Stimulated activated CD4-positive, alpha-beta T cell treated with anti-CD3 and anti-CD28 coated beads, Interleukin-15, amount 100 ng/mL, for 48 hours (primary cell): ENCODE data around the gene LY86.
"Not testable (repeated sequence)": the region's sequence is repeated elsewhere in the genome, so short reads cannot be mapped to it uniquely, and the experiment has no call there.

Source experiments
- DNase-seq, 2 donors: peaks; one replicate each; pipeline ENCODE4 v3.0.0-alpha.2; 2020; ENCODE audit warnings: low read depth in 2 of 2

The LY86 gene

GRCh38 chr6:6596529-6597328 lies 8.2 kb downstream of the LY86 start:
- DNase-seq: no peak

GRCh38 chr6:6597682-6598081 lies 9.2 kb downstream of the LY86 start:
- no peak for DNase-seq

DNA sequence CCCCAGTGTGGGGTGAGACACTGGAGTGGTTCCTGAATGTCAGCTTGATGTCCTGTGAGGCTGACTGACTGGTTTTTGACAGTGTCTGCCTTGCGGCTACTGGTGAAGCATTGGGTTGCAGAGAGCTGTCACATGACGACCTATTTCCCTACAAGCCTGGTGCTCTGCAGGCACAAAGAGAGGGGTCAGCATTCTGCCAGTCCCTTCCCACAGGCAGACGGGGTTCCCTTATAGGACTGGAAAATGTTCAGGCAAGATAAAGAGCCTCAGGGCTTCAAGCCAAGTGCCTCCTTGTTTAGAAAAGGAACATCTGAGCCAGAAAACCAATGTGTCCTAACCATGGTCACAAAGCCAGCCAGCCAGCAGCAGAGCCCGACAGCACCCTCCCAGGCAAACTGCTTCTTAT lies 11.0 kb downstream of the LY86 start:
- DNase-seq: no peak

DNA sequence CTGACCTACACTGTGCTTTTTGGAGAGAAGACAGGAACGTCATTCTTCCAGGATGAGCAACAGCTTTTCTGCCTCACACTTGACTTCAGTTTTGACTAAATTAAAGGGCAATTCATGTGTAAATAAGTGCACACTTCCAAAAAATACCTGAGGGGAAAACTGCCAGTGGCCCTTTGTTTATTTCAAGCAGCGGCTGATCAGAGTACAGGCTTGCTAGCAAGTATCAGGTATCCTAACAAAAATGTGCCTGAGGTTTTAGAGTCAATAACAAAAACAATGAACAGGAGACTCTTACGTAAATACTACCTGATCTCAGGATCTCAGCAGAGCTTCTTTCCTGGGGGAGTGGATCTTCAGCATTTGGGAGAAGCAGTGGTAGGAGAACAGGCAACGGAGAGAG lies 12.4 kb downstream of the LY86 start:
- DNase-seq: no peak

GRCh38 chr6:6602262-6602661 lies 13.7 kb downstream of the LY86 start:
- no peak for DNase-seq

DNA sequence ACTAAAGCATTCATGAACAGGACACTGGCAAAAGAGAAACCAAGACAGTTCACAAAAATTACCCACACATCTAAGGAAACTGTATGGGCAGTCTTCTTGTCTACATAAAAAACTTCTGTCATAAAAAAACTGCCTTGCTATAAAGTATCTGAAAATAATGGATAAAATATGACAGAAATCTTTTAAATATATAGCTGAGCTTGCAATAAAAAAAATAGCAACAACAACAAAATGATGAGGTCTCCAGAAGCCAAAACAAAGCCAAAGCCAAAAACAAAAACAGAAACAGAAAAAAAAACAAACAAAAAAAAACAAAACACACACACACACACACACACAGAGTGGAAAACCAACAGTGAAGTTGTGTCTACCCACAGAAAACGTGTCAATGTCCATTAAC lies 14.8 kb downstream of the LY86 start:
- no peak for DNase-seq

- no peak for DNase-seq
These were observed 15.5 kb downstream of the LY86 start for GRCh38 chr6:6604015-6604414.

DNA sequence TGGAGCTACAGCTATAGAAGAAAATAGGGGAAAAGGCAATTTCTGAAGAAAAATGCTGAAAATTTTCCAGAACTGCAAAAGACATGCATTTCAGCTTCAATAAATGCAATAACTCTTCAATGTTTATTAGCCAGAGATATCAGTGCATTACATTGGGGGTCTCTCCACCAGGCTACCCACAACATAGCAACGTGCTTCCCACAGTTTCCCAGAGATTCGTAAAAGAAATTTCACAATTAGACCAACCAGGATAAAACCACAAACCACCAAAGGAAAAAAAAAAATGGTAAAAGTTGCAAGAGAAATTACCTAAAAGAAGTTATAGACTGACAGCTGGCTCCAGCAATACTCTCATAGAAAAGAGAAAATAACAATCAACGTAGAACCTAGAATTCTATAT lies 16.0 kb downstream of the LY86 start:
- no peak for DNase-seq

DNA sequence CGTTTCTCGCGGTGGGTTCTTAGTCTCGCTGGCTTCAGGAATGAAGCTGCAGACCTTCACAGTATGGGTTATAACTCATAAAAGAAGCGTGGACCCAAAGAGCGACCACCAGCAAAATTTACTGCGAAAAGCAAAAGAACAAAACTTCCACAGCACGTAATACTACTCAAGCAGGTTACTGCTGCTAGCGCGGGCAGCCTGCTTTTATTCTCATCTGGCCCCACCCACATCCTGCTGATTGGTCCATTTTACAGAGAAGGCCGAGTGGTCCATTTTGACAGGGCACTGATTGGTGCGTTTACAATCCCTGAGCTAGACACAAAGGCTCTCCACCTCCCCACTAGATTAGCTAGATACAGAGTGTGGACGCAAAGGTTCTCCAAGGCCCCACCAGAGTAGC lies 17.4 kb downstream of the LY86 start:
- no peak for DNase-seq

DNA sequence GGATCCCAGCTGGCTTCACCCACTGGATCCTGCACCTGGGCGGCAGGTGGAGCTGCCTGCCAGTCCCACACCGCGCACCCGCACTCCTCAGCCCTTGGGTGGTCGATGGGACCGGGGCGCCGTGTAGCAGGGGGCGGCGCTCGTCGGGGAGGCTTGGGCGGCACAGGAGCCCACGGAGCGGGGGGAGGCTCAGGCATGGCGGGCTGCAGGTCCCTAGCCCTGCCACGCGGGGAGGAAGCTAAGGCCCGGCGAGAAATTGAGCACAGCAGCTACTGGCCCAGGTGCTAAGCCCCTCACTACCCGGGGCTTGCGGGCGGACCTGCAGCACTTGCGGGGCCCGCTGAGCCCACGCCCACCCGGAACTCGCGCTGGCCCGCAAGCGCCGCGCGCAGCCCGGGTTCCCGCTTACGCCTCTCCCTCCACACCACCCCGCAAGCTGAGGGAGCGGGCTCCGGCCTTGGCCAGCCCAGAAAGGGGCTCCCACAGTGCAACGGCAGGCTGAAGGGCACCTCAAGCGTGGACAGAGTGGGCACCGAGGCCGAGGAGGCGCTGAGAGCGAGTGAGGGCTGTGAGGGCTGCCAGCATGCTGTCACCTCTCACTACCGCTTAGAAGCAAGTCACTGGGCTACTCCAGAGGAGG lies 18.0 kb downstream of the LY86 start:
- not testable (repeated sequence) for DNase-seq

- no peak for DNase-seq
These were observed 20.9 kb downstream of the LY86 start for GRCh38 chr6:6609450-6609849.

DNA sequence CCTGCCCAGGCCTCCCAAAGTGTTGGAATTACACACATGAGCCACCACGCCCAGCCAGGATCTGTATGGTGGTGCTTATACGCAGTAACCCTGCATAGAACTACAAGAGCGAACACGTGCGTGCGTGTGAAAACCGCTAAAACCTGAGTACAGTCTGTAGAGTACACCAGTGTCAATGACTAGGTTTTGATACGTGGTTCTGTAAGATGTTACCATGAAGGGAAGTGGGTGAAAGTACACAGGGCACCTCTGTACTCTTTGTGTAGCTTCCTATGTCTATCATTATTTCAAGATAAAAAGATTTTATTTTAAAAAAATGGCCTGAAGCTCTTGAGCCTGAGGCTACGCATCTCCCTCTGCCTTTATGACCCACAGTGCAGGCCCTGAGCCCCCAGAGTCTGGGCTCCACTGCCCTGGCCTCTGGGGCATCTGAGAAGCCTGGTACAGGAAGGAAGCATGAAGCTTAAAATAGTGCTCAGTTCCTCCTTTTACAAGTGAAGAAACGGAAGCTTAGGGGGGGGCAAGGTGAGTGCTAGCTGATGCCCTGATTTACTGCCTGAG lies 21.6 kb downstream of the LY86 start:
- no peak for DNase-seq

- DNase-seq: no peak
These were observed 23.0 kb downstream of the LY86 start for GRCh38 chr6:6611486-6611885.

- DNase-seq: no peak
These were observed 23.8 kb downstream of the LY86 start for GRCh38 chr6:6612308-6612707.

- not testable (repeated sequence) for DNase-seq
These were observed 24.7 kb downstream of the LY86 start for GRCh38 chr6:6613103-6613718.

DNA sequence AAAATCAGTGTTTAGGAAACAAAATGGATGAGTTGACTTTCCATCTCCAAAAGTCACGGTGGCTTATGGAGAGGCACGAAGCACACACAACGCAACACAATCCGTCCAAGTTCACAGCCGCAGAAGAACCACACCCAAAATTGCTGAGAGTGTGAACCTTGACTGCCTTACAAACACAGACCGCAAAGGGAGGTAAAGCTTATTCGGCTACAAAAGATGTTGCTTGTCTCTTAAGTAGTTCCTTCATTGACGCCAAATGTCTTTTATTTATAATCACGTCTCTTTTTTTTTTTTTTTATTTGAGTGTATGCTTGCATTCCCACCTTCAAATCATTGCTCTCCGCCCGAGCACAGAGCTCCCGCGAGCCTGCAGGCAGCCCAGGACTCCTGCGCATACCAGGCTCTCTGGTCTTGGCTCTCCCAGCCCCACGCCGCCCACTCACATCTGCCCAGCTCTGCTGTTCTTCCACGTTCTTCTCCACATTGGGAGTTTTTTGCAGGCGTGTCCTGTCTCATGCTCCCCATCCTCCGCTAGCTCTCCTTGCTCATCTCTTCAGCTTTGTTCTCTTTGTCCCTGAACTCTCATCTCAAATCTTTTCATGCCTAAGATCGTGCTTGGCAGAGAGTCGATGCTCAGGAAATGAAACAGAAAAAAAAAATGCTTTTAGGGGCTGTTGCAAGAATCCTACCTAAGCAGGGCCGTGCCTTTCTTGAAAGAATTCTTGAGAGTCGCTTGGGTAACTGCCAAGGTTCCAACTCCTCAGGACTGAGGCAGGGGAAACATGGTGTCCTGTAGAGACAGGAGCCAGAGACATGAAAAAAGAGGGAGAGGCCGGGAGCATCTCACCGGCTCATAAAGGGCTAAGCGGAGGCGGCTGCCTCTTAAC lies 25.8 kb downstream of the LY86 start:
- no peak for DNase-seq

GRCh38 chr6:6614983-6615349 lies 26.4 kb downstream of the LY86 start:
- no peak for DNase-seq

GRCh38 chr6:6616656-6617055 lies 28.1 kb downstream of the LY86 start:
- no peak for DNase-seq

DNA sequence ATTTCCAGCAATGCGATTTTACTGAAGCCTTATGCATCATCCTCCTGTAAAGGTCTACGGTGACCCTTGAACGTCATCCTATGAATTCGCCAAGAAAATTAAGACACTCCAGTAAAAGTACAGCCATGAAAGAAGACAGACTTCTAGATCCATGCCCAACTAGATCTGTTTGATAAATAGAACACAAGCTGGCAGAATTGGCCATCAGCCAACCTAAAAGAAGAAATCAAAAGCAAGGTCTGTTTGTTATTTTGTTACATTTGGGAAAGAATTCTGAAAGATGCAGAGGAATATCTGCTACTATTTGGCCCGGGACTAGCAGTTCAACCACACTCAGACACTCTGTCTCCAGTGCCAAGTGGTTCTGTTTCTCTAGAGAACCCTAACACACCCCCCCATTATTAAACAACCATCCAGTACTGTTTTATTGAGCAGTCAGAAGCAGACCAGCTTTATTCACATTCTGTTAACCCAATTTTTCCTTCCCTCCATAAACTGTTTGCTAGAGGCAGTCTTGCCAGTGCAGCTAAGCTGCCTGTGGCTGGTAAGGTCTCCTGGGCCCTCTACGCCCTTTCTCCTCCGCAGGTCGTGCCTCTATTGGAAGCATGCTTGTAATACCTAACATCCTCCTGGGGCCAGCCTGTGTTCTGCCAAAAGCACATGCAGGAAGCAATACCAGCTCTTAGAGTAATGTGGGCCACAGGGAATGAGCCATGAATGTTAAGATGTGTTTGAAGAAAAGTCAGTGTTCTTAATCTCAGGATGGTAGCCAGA lies 30.7 kb downstream of the LY86 start:
- DNase-seq: no peak

DNA sequence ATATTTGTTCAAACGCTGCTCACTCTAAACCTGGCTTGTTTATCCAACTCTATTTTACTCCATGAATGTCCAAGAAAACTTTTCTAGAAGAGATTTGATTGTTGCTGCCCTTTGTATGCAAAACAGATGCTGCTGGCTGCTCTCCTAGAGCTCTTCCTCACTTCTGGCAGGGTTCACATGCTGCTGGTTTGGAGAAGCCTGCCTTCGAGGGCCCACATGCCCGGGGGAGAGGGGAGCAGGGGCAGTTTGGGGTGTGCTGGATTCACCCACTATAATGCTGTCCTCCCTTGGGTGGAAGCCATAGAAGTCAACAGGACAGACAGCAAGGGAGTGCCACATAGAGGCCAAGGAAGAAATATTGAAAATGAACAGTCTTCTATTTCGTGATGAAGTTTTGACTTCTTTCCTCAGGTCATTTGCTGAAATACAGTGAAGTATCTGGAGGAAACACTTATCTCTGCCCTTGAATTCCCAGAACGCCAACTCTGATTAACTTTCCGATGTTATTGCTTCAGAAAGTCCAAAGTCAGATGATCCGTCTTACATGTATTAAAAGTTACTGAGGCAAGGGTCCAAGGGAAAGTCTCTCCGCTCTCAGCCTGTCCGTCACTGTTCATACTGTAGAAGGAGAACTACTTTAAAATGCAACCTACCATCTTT lies 32.4 kb downstream of the LY86 start:
- DNase-seq: no peak

DNA sequence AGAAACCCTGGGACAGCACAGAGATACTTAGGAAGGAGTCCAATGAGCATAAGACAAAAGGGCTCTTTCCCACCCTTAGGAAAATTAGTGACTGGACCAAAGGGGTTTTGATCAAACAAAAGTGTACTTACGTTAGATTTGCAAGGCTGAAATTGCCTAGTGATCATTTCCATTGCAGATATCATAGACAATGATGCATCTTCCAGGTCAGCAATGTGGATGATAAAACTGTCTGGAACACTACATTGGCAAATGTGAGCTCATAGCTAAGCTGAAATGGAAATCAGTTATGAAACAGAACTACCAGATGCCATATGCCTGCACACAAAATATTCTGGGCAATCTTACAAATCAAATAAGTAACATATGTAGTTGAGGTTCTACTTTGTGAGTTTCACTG lies 34.0 kb downstream of the LY86 start:
- no peak for DNase-seq
